NCI-H146 (cell line): ENCODE data around the gene MAP2K5.

ENCODE experiments used
- DNase-seq: peaks from one replicate; lab custom pipeline; 2025; lab: John Stamatoyannopoulos, UW

MAP2K5 gene

DNA sequence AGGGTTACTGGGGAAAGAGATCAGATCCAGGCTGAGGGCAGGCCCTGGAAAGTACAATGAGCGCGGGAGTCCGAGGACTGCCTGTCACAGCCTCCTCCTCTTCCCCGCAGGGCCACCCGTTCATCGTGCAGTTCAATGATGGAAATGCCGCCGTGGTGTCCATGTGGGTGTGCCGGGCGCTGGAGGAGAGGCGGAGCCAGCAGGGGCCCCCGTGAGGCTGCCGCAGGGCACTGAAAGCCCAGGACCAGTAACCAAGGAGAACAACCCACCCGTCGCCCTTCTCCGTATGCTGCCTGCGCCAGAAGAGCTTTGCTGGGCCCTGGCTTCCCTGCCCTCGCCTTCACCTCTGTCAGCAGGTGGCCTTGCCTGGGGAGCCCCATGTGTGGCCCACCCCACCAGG, 264.0 kb downstream of the MAP2K5 start:
- DNase-seq: no peak

DNA sequence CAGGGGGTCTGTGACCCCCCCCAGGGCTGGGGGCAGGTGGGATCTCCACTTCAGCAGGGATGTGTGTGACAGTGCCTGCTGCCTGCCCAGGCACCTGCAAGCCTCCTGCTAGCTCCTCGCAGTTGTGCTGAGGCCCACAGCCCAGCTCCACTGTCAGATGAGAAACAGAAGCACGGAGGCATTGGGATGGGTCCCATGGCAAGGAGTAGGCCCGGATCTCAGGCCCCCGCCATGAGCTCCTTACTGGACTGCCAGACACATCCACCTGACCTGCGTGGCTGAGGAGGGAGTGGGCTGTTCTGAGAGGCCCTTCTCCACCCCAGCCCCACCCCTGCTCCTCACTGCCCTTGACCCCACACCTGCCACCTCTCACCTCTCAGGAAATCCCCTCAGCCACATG, 264.6 kb downstream of the MAP2K5 start:
- DNase-seq: no peak

GRCh38 chr15:67807836-67808235, 265.3 kb downstream of the MAP2K5 start:
- DNase-seq: no peak

DNA sequence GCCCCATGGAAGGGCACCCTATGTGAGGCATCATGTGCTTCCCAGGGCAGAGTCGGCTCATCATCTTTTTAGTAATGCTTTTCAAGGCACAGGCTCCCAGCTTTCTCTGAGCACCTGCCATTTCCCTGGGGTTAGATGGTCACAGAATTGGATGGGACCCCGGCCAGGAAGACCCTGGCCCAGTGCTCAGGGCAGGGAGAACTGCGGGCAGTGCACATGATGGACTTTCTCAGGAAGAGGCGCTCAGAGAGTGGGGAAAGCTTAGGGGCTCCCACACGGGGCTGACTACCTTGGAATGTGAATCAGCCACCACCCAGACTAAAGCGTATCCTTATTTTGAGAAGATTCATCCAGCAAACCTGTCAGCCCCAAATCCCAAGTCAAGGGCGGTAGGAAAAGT, 266.3 kb downstream of the MAP2K5 start:
- DNase-seq: no peak

- no peak for DNase-seq
These were observed 266.9 kb downstream of the MAP2K5 start for GRCh38 chr15:67809441-67809840.

DNA sequence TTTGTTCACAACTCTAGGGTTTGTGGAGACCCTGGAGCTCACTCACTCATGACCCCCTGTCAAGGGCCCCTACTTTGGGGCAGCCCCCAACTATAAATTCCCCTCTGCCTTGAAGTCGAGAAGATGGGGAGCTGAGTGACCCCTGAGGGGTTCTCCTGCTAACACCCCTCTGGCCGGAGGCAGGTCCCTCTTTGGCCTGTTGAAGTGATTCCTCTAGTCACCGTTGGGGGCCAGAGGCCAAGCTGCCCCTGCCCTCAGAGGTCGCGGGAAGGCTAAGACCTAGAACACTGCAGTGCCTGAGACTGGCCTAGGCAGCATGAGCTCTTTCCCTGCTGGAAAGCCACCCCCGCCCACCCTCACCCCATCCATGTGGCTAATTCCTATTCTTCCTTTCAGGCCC, 267.4 kb downstream of the MAP2K5 start:
- no peak for DNase-seq

DNA sequence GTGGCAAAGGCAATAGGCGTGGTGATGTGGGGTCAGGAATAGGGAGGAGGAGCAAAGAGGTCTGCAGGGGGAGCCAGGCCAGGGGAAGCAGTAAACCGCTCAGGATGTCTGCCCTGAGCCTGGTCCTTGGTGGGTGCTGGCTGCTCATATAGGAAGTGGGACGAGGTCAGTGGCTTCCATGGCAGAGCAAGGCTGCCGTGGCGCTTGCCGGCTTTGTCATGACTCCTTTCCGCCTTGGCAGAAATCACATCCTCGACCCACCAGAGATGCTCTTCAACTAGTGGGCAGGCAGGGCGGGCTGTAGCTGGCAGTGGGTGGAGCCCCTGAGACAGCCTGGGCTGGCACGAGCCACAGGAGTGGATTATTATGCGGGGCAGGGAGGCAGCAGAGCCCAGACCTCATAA, 269.7 kb downstream of the MAP2K5 start:
- no peak for DNase-seq

- no peak for DNase-seq
These were observed 270.7 kb downstream of the MAP2K5 start for GRCh38 chr15:67813104-67813634.

DNA sequence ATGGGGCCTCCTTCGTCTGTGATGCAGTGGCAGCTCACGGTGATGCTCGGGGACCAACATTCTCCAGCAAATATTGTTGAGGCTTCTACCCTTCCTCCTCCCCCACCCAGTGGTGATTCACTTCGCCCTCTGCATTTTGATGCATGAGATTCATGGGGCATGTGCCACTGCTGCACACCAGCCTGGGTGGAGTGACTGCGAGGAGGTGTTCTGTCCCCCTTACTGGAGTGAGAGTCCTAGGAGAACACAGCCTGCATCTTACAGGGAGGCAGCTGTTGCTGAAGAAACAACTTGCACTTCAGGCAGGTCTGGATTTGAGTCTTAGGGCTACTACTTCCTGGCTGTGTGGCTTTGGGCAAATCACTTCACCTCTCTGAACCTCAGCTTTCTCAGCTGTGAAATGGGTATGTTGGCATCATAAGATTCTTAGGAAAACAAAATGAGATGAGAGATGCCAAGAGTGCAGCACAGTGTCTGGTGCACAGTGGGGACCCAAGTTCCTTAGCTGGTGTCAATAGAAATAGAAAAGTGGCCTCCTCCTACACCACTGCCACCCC, 272.6 kb downstream of the MAP2K5 start:
- DNase-seq: no peak

- no peak for DNase-seq
These were observed 274.2 kb downstream of the MAP2K5 start for GRCh38 chr15:67816668-67817067.

DNA sequence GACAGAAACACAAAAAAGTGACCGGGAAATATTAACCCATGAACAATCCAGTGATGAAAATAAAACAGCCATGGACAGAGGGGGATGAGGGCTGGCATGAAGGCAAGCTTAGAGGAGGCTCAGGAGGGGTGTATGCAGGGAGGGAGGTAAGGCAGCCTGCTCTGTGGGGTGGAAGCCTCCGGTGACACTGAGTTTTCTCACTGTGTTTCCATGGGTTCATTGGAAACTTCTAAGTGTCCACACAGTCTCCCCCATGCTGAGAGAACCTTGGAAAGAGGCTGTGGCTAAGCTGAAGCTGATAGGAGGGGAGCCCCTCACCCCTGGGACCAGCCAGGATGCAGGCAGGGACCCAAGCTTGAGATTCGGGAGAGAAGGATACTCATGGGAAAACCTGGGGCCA, 276.0 kb downstream of the MAP2K5 start:
- DNase-seq: no peak

GRCh38 chr15:67819636-67820035, 277.1 kb downstream of the MAP2K5 start:
- DNase-seq: no peak

GRCh38 chr15:67820122-67820991, 277.9 kb downstream of the MAP2K5 start:
- no peak for DNase-seq

GRCh38 chr15:67820992-67821783, 278.7 kb downstream of the MAP2K5 start:
- DNase-seq: no peak

- peak; percentile 80 for DNase-seq
These were observed 279.4 kb downstream of the MAP2K5 start for GRCh38 chr15:67821784-67822440.

DNA sequence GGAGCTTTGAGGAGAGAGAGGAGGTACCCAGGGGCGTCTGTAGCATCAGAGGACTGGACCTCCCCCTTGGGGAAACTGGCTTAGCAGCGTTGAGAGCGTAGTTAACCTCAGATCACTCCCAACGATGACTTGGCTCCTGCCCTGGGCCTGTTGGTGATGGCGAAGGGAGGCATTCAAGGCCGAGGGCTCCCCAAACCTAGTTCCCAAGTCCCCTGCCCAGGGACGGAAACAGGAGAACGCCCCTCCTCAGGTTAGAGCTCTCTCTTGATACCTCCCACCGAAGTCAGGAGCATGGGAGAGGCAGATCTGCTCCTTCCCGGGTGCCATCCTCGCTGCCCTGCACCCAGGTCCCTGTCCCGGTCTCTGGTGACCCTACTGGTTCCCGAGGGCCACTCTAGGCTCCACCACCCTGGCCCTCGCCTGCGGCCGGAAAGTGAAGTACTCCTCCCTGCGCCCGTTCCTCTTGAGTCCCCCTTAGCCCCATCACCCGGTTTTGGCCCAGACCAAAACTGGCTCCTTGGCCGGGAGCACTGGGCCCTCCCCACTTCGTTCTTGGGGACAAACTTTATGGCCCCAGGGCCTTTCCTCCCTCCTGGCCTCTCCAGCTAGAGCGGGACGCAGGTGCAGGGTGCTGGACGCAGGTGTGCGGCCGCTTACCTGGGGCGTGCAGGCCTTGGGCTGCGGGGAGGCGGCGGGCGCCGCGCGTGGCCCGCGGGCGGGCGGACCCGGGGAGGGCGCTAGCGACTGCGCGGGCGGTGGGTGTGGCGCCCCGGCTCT, 280.2 kb downstream of the MAP2K5 start:
- peak; percentile 80 for DNase-seq

DNA sequence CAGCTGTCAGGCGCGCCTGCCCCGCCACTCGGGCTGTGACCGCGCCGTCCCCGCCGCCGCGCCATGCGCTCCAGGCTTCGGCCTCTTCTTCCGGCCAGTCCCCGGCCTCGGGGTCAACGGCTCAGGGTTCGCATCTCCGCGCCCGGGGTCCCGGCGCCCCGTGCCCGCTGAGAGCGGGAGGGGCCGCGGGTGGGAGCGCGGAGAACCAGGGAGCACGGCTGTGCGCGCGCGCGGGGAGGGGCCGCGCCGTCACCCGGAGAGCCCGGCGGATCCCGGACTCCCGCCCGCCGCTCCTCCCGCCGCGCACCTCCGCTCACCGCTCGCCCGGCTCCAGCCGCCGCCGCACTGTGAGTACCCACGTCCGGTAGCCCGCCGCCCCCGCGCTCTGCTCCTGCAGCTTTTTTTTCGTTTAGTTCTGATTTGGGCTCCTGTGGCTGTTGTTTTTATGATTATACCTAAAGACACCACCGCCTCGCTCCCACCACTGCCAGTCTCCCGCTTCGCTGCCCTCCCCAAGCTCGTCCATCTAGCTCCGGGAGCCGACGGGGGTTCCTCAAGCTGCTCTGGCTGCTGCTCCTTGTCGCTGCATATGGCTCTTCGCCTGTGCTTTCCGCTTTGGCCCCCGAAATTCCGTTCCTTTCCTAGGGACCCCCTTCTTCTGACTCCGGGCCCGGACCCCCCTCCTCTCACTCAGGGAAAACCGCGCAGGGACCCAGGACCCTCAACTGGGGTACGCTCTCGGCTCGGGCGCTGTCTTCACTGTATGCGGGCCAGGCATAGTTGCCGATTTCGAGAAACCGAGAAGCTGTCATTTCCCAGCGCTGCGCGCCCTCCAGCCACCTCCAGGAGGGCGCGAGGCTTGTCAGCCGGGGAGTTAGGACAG, 281.1 kb downstream of the MAP2K5 start:
- peak; percentile 58 for DNase-seq

DNA sequence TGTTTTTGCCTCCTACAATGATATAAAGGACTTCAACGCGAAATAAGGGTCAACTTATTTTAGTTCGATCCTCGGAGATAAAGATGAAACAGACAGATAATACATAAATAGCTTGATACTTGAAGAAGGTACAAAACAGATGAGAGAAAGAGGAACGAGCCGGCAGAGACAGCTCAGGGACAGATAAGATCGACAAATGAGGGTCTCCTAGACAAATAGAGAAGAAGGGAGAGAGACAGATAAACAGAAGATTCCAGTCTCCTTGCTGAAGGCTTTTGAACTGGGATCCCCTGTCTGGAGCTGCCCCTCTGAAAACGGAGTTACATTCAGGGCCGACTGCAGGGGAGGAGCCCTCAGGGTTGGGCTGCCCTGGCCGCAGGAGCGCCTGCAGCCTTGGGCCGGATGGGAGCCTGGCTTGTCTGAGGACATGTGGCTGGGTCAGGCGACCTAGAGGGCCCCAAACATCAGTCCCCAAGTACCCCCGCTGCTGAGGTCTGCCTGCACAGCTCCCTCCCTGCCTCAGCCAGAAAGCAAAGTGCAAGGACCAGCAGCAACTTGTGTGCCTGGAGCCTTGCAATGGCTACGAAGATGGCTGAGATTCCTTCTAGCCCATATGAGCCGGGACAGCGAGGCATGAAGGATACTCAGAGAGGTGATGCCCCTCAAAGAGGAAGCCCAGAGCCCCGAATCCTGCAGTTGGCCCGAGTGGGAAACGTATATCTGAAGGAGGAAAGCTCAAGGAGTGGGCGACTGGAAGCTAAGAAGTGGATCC, 281.9 kb downstream of the MAP2K5 start:
- no peak for DNase-seq
